ENCODE results near the gene PPP1R9B. TPM values are rescaled to one million over a fixed set of nuclear protein-coding genes. Genes with fewer than 3 reads are reported as not detected.
A peak's percentile ranks its signal among the peaks of the same experiment; 100 is the strongest.

The PPP1R9B gene
- total and polyA plus RNA-seq, 2 of the 8 experiments (the other 6 are each of a cell fraction or from before 2014, with no cell fraction given) = 5.2 to 13.1 TPM

DNA sequence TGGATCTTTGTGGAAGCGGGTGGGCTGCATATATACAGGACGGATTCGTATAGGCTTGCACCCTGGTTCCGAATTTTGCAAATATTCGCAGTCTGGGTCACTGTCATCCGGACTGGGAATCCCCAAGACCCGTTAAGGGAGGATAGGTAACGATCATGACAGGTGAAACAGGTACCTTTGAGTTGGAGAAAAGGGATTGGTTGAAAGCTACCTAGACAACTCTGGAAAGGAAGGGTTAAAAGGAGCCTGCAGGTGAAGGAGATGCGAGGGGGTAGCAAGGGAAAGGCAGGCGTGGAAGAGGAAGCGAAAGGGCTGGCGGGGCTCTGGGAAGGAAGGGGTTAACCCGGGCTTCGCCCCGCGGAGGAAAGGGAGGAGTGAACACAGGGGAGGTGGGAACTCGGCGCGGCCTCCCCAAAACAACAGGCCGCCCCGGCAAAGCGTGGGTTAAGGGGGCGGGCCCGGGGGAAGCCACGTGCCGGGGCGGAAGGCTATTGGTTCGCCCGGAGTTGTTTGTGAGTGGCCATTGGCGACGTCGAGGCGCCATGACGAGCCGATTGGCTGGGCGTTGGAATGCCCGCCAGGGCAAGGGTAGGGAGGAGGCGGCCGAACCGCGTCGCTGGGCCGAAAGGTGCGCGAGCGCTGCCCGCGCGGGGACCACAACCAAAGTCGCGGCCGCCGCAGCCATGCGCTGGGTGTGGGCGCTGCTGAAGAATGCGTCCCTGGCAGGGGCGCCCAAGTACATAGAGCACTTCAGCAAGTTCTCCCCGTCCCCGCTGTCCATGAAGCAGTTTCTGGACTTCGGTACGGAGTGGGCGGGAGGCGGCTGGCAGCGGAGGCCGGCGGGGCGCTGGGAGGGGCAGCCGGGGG, 55.5 kb downstream of the PPP1R9B start, which contains the start of gene PDK2:
PDK2 (plus strand) TSS at position 599 of the 867 bp plus-strand sequence; CDS start at position 684, 85 bp downstream.
- CTCF ChIA-PET (ENCODE audit: partially characterized antibody) = interaction anchor here (0.6 to 15.7 kb wide), 46 partner anchors 8 to 265 kb away, joined by 3 to 412 read pairs (median 6); partner anchors contain the start of genes COL1A1, ITGA3, SAMD14 and SGCA
- WGBS, 2 experiments (ENCODE audit: extremely low coverage in 1 of 2, insufficient coverage in 1 of 2, insufficient read length in 1 of 2, insufficient replicate concordance in 2 of 2, low coverage in 1 of 2, low lambda C conversion rate in 2 of 2, missing lambda C conversion rate in 1 of 2) = 2% methylated on average over 37 of the region's 68 CpGs; no CpG with 5 or more reads in 1 of the 2 experiments
- no peaks in the 10 kb centered on the region for H3K9me3 ChIP-seq (ENCODE audit: insufficient read depth in 2 of 2, low read depth in 1 of 2, low read length in 1 of 2)
- no peak within 1 kb of the TSS for H2BK20ac ChIP-seq (ENCODE audit: low read length)
- peak within 1 kb of the TSS; percentile 81 for H4K91ac ChIP-seq (replicated peaks; ENCODE audit: insufficient read length, low read length)
- peak within 1 kb of the TSS in 2 of 4 experiments; percentile 8 to 42; a peak in 4 of 7 replicates for H3K9ac ChIP-seq (replicated peaks in 1 of 4; ENCODE audit: extremely low read depth in 1 of 4, low read depth in 3 of 4, low read length in 3 of 4)
- peaks cover 0 to 9% (median 0%) of the 10 kb centered on the region in 4 experiments; a peak in 1 of 8 replicates for H3K36me3 ChIP-seq (ENCODE audit: control insufficient read depth in 2 of 4, insufficient read depth in 4 of 4, low read length in 3 of 4)
- no peak within 1 kb of the TSS for H3K4ac ChIP-seq (replicated peaks; ENCODE audit: insufficient read length, low read depth, low read length)
- peak; percentile 85 to 95 for DNase-seq (ENCODE audit: low read depth in 1 of 2, low spot score in 2 of 2)
- H2BK12ac ChIP-seq (ENCODE audit: low read depth, low read length) = peak within 1 kb of the TSS; percentile 27; the same call in 1 of the 2 replicates
- no peak within 1 kb of the TSS; the same call in 1 of the 2 replicates for H4K8ac ChIP-seq (ENCODE audit: extremely low read depth, insufficient read depth, low read length)
- peak within 1 kb of the TSS; percentile 91 for H3K4me2 ChIP-seq (ENCODE audit: insufficient read depth in 1 of 2, low read depth in 2 of 2, low read length in 2 of 2)
- POLR2A ChIA-PET (ENCODE audit: partially characterized antibody) = interaction anchor here (0.7 to 1.3 kb wide), 5 partner anchors 17 to 64 kb away, joined by 3 to 6 read pairs (median 4); no protein-coding TSS in a partner anchor
- no peak for FAIRE-seq
- H3K4me3 ChIP-seq (ENCODE audit: extremely low read depth in 1 of 4, insufficient read depth in 2 of 4, low read depth in 3 of 4, low read length in 4 of 4) = peak within 1 kb of the TSS; percentile 76 to 92 (median 82)
- no peak within 1 kb of the TSS for H2AK5ac ChIP-seq (ENCODE audit: low read depth, low read length)
- H3K27ac ChIP-seq (ENCODE audit: low read depth, low read length) = no peak within 1 kb of the TSS; the same call in 1 of the 2 replicates
- H3K79me1 ChIP-seq (ENCODE audit: low read depth, low read length) = peaks cover 3% of the 10 kb centered on the region
- no peak within 1 kb of the TSS for H3K14ac ChIP-seq (ENCODE audit: insufficient read length)
- peak within 1 kb of the TSS; percentile 85; the same call in 1 of the 2 replicates for H2BK5ac ChIP-seq (ENCODE audit: low read depth, low read length)
- peaks cover 0 to 4% of the 10 kb centered on the region in 2 experiments; a peak in 1 of 4 replicates for H3K79me2 ChIP-seq (ENCODE audit: control insufficient read depth in 1 of 2, insufficient read depth in 2 of 2, low read length in 2 of 2)
- H4K5ac ChIP-seq (ENCODE audit: insufficient read length, low read depth, low read length) = peak within 1 kb of the TSS; percentile 73
- H2BK120ac ChIP-seq (replicated peaks; ENCODE audit: low read depth, low read length) = no peak within 1 kb of the TSS
- H3K4me1 ChIP-seq (replicated peaks in 1 of 4; ENCODE audit: control insufficient read depth in 3 of 4, insufficient read depth in 4 of 4, low read length in 3 of 4) = peaks cover 0 to 7% (median 5%) of the 10 kb centered on the region in 4 experiments; a peak in 4 of 7 replicates
- peak within 1 kb of the TSS; percentile 42 for H3K56ac ChIP-seq (replicated peaks; ENCODE audit: insufficient read length, low read depth, low read length)
- no peaks in the 10 kb centered on the region for H4K20me1 ChIP-seq (replicated peaks in 1 of 2; ENCODE audit: control insufficient read depth in 1 of 2, insufficient read depth in 2 of 2, low read length in 2 of 2)
- no peak within 1 kb of the TSS for H2BK15ac ChIP-seq (ENCODE audit: low read length)
- H3K27me3 ChIP-seq (replicated peaks in 1 of 4; ENCODE audit: control insufficient read depth in 3 of 4, extremely low read depth in 1 of 4, insufficient read depth in 3 of 4, low read length in 3 of 4) = peaks cover 0 to 3% (median 0%) of the 10 kb centered on the region in 4 experiments; a peak in 3 of 7 replicates
- 0 out of 2 replicates have a peak within 1 kb of the TSS, but pooled peaks have one; percentile 15 for H2AFZ ChIP-seq (ENCODE audit: low read length)
- no peak within 1 kb of the TSS for H3K23ac ChIP-seq (ENCODE audit: insufficient read length)
- H3K23me2 ChIP-seq (ENCODE audit: low read depth, low read length) = peaks cover 13% of the 10 kb centered on the region
- peak within 1 kb of the TSS; percentile 87; the same call in 1 of the 2 replicates for H3K18ac ChIP-seq (ENCODE audit: extremely low read depth, low read length)
- TF ChIP-seq POLR2AphosphoS5 (IDR thresholded peaks at IDR 0.05; ENCODE audit: low read depth, low read length) (no peak), RXRA (IDR thresholded peaks at IDR 0.05; ENCODE audit: insufficient read depth, low read depth, low read length) (no peak), FOSL1 (IDR thresholded peaks at IDR 0.05; ENCODE audit: insufficient read depth, low read depth, low read length) (no peak), ASH2L (IDR thresholded peaks at IDR 0.05; ENCODE audit: low read length) (peak; percentile 83), SRF (IDR thresholded peaks at IDR 0.05; ENCODE audit: low read depth, low read length) (no peak), HDAC2 (IDR thresholded peaks at IDR 0.05; ENCODE audit: borderline replicate concordance in 1 of 2, low read depth in 2 of 2, low read length in 2 of 2) (peak in 1 of 2 experiments; percentile 37; a peak in 2 of 4 replicates), YY1 (IDR thresholded peaks at IDR 0.05; ENCODE audit: low read depth, low read length) (peak; percentile 59; the same call in 1 of the 2 replicates), SP1 (IDR thresholded peaks at IDR 0.05; ENCODE audit: low read depth, low read length) (peak; percentile 98), CREB1 (IDR thresholded peaks at IDR 0.05) (peak; percentile 64; the same call in 1 of the 2 replicates)
- TF ChIP-seq, protein P1, sequence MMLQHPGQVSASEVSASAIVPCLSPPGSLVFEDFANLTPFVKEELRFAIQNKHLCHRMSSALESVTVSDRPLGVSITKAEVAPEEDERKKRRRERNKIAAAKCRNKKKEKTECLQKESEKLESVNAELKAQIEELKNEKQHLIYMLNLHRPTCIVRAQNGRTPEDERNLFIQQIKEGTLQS (IDR thresholded peaks at IDR 0.05; ENCODE audit: insufficient read depth, low read depth, low read length) = 0 out of 2 replicates have a peak, but pooled peaks have one; percentile 57
